ENCODE measurements around the gene SERINC5.
"Not testable (repeated sequence)": the region's sequence is repeated elsewhere in the genome, so short reads cannot be mapped to it uniquely, and the experiment has no call there.

Gene SERINC5

GRCh38 chr5:80192507-80193241 lies 63.2 kb downstream of the SERINC5 start:
- DNase-seq = no peak

- peak; percentile 44 for DNase-seq
Observed at GRCh38 chr5:80191991-80192398, 63.9 kb downstream of the SERINC5 start.

- DNase-seq = no peak
Observed at GRCh38 chr5:80191397-80191796, 64.5 kb downstream of the SERINC5 start.

GRCh38 chr5:80190960-80191359 lies 64.9 kb downstream of the SERINC5 start:
- DNase-seq = no peak

GRCh38 chr5:80189701-80190100 lies 66.1 kb downstream of the SERINC5 start:
- DNase-seq = no peak

GRCh38 chr5:80189201-80189600 lies 66.6 kb downstream of the SERINC5 start:
- no peak for DNase-seq

- DNase-seq = no peak
Observed at GRCh38 chr5:80187421-80188090, 68.3 kb downstream of the SERINC5 start.

- DNase-seq = not testable (repeated sequence)
Observed at GRCh38 chr5:80185535-80185934, 70.3 kb downstream of the SERINC5 start.

- no peak for DNase-seq
Observed at GRCh38 chr5:80185095-80185494, 70.8 kb downstream of the SERINC5 start.

- DNase-seq = no peak
Observed at GRCh38 chr5:80184235-80185023, 71.4 kb downstream of the SERINC5 start.

- not testable (repeated sequence) for DNase-seq
Observed at GRCh38 chr5:80183728-80184234, 72.1 kb downstream of the SERINC5 start.

- no peak for DNase-seq
Observed at GRCh38 chr5:80182809-80183580, 72.9 kb downstream of the SERINC5 start.

- DNase-seq = peak; percentile 56
Observed at GRCh38 chr5:80181618-80182211, 74.1 kb downstream of the SERINC5 start.

GRCh38 chr5:80177236-80177635 lies 78.6 kb downstream of the SERINC5 start:
- no peak for DNase-seq

GRCh38 chr5:80175337-80175736 lies 80.5 kb downstream of the SERINC5 start:
- DNase-seq = no peak

GRCh38 chr5:80174790-80175189 lies 81.1 kb downstream of the SERINC5 start:
- DNase-seq = no peak

- no peak for DNase-seq
Observed at GRCh38 chr5:80172067-80172695, 83.7 kb downstream of the SERINC5 start.

- DNase-seq = no peak
Observed at GRCh38 chr5:80170117-80170535, 85.7 kb downstream of the SERINC5 start.

- DNase-seq = no peak
Observed at GRCh38 chr5:80168388-80169028, 87.3 kb downstream of the SERINC5 start.

- DNase-seq = no peak
Observed at GRCh38 chr5:80165452-80165851, 90.4 kb downstream of the SERINC5 start.

- no peak for DNase-seq
Observed at GRCh38 chr5:80161165-80161564, 94.7 kb downstream of the SERINC5 start.

Measured in activated gamma-delta T cell treated with Interleukin-2 at 50 U/mL for 16 hours (primary cell).